HK-2 (cell line): Measurements from ENCODE around the gene IFI30.
"Not testable (repeated sequence)": the region's sequence is repeated elsewhere in the genome, so short reads cannot be mapped to it uniquely, and the experiment has no call there.

Source experiments
- DNase-seq: peaks from one replicate; pipeline ENCODE4 v3.0.0-alpha.2; 2018; ENCODE audit not compliant: unreplicated experiment

The IFI30 gene

DNA sequence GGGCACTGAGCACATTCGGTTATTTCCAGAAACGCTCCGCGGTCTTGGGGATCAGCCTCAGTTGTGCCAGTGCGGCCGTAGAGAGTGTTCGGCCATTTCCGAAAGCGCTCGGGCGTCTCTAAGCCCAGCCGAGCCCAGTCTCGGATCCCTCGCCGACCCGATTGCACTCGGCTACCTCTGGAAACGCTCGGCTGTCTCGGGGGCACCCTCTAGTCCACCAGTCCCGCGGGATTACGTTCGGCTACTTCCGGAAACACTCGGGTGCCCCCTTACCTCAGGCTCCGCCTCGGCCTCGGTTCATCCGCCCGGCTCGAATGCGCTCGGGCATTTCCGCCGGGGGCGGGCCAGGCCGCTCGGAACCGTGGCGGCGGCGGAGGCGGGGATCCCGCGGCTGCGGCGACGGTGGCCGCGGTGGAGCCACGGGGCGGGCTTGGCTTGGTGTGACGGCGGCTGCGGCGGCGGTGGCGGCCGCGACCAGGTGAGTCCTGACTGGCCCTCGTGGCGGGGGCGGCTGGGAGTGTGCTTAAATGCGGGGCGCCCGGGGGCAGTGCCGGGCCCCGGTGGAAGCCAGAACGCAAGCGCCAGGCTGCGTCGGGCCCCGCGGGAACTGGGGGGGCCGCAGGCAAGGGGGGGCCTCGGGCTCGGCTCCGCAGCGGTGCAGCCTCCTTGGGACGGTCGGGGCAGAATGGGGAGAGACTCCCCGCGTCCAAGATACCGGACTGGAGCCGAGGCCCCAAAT, 20.6 kb upstream of the IFI30 start, which contains the start of gene PIK3R2:
TSS of gene PIK3R2 (plus strand) at position 347 of the 739 bp plus-strand sequence. CDS start 2,717 bp downstream, outside the sequence.
- DNase-seq = peak; percentile 99

DNA sequence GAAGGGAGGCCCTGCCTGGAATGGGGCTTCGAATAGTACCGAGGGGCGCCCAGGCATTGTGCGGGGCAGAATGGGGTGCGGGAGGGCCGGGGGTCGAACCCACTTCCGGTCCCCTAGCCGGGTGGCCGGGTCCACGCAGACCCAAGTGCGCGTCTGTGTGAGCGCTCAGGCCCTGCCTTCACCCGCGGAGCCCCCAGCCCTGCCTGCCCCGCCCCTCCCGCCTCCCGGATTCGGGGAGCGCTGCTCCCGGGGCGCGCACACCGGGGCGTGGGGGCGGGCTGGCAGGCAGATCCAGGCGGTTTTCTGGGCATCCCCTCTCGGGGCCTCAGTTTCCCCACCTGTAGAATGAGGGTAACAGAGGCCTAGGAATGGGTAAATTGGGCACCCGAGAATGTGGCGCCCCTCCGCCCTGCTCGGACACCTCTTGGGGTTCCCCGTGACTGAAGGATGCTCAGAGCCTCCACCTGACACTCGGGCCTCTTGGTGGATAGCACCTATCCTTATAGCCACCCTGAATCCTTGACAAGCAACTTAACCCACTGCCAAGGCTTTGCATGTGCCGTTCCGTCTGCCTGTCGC, 20.0 kb upstream of the IFI30 start:
- no peak for DNase-seq

DNA sequence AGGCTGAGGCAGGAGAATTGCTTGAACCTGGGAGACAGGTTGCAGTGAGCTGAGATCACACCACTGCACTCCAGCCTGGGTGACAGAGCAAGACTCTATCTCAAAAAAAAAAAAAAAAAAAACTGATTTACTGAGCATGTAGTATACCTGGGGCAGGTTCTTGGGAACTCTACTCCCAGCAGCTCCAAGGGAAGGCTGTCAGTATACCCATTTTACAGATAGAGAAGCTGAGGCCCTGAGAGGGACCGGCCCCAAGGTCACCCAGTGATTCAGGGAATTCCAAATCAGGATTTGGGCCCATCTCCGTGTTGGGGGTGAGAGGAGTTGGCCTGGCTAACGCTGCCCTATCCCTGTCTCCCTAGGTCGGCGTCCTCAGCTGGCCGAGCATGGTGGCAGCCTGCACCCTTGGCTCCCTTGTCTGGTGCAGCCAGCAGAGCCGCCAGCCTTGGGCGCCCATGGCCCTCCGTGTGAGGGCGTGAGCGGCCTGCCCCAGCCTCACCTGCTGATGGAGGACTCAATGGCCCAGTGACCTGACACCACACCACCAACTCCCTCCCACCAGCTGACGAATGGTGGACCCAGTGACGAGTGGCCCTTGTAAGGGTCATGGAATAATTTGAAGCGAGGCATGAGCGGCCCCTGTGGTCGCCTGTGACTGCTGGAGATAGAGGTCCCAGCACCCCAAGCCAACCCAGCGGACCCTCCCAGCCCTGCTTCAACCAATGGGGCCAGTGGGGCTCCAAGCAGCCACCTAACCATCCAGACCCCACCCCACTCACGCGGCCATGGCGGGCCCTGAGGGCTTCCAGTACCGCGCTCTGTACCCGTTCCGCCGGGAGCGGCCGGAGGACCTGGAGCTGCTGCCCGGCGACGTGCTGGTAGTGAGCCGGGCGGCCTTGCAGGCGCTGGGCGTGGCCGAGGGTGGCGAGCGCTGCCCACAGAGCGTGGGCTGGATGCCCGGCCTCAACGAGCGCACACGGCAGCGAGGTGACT, 18.2 kb upstream of the IFI30 start:
- DNase-seq = no peak

DNA sequence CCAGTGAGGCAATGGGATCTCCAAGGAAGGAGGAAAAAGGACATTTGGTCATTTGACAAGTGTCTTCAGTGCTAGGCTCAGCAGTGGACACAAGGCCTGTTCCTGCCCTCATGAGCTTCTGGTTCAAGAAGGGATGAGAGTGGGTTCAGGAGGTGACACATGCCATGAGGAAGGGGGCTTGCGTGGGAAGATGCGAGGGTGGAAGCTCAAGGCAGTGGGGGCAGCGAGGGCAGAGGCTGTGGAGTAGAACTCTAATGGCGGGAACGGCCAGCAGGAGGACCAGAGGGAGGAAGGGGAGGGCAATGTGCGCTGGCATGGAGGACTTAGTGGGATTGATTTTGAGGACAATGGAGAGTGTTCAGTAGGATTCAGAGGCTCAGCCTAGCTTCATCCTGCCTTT, 17.3 kb upstream of the IFI30 start:
- no peak for DNase-seq

DNA sequence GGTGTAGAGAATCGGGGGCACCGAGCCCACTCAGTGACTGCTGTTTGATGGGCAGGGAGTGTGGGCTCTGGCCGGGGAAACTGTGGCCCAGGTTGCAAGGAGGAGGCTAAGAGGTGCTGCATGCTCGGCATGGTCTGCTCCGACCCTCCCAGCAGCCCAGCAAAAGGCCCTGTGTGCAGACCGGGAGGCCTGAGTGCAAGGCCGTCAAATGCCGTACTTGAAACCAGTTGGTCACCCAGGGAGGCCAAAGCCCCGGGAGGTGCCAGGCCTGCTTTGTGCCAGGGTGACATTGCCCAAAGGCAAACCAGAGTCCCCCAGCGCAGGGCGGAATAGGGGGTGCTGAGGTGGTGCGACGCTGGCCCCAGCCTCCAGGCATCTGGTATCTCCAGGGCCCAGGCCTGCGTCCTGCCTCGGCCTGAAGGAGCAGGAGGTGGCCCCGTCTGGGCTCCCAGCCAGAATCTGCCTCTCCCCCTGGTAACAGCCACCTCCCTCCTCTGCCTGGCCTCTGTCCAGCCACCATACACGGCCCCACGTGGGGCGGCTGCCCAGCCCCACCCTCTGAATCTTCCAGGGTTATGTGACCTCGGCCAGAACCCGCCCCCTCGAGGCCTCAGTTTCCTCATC, 16.7 kb upstream of the IFI30 start:
- DNase-seq = peak; percentile 82

DNA sequence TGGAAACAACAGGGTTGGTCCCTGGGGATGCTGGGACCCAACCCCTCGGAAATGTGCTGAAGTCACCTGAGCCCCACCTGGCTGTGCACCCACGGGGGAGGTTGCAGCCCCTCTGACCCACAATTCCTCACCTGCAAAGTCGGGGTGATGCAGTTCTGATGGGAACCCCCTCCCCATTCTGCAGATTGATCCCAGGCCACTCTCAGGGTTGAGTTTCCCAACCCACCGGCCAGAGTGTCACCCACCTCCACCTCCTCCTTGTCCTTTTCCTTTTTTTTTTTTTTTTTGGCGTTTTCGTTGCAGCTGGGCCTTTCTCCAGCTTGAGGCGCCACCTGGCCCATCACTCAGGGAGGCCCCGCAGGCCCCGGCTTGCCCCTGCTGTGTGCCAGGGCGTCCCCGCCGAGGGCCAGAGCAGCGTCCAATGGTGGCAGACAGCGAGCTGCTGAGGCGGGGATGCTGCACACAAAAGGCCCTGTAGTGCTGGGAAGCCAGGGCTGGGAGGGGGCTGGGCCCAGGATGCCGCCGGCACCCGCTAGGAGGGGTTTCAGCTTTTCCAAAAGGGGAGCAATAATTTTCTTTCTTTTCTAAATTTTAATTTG, 16.0 kb upstream of the IFI30 start:
- no peak for DNase-seq

DNA sequence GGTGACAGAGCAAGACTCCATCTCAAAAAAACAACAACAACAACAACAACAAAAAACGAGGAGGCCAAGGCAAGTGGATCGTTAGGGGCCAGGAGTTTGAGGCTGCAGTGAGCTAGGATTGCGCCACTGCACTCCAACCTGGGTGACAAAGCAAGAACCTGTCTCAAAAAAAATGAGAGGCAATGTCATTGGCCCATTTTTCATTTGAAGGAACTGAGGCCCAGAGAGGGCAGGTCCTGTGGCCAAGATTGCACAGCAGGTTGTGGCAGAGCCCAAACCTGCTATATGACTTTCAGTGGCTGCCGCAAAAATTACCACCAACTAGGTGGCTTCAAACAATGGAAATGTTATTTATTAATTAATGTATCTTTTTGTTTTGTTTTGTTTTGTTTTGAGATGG, 15.1 kb upstream of the IFI30 start:
- DNase-seq = no peak

DNA sequence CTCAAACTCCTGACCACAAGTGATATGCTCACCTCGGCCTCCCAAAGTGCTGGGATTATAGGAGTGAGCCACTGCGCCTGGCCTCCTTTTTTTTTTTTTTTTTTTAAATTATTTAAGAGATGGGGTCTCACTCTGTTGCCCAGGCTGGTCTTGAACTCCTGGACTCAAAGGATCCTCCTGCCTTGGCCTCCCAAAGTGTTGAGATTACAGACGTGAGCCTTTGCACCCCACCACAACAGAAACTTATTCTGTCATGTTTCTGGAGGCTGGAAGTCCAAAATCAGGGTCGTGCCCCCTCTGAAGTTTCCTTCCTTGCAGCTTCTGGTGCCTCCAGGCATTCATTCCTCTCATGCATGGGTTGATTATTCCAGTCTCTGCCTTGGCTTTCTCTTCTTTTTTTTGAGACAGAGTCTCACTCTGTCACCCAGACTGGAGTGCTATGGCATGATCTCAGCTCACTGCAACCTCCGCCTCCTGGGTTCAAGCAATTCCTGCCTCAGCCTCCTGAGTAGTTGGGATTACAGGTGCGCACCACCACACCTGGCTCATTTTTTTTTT, 14.5 kb upstream of the IFI30 start:
- not testable (repeated sequence) for DNase-seq

DNA sequence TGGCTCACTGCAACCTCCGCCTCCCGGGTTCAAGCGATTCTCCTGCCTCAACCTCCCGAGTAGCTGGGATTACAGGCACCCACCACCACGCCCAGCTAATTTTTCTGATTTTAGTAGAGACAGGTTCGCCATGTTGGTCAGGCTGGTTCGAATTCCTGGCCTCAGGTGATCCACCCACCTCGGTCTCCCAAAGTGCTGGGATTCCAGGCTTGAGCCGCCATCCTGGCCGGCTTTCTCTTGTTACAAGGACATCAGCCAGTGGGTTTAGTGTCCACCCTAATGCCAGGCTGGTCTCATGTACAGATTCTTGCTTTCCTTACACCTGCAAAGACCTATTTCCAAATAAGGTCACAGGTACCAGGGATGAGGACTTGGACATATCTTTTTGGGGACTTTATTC, 13.8 kb upstream of the IFI30 start:
- DNase-seq = no peak

DNA sequence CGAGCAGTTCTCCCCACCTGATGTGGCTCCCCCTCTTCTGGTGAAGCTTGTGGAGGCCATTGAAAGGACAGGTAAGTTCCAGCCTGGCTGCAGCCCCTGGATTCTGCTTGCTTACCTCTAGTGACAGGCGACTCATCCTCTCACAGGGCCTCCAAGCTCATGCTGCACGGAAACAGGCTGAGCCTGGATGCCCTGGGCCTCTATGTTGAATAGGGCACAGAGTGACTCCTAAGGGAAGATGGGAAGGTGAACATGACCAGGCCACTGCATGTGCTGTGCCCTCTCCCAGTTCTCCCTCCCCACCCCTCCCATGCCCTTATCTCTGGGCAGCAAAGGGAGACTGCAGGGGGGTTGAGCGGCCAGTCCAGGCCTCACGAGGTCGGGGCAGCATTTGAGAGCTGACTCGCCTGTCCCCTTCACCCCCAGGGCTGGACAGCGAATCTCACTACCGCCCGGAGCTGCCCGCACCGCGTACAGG, 13.1 kb upstream of the IFI30 start:
- no peak for DNase-seq

DNA sequence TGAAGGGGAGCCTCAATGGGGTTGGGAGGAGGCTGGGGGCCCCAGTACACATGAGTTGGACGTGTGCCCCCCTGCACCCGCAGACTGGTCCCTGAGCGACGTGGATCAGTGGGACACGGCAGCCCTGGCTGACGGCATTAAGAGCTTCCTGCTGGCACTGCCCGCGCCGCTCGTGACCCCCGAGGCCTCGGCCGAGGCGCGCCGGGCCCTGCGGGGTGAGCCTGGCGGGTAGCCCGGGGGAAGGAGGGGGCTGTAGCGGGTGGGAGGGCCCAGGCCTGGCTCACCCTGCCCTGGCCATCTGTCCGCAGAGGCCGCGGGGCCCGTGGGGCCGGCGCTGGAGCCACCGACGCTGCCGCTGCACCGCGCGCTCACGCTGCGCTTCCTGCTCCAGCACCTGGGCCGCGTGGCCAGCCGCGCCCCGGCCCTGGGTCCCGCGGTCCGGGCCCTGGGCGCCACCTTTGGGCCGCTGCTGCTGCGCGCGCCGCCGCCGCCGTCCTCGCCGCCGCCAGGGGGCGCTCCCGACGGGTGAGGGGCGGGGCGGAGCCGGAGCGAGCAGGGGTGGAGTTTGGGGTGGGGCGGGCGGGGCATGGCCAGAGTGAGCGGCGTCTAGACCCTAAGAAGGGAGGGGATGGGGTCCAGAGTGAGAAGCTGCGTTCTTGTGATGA, 12.5 kb upstream of the IFI30 start:
- DNase-seq = peak; percentile 82

DNA sequence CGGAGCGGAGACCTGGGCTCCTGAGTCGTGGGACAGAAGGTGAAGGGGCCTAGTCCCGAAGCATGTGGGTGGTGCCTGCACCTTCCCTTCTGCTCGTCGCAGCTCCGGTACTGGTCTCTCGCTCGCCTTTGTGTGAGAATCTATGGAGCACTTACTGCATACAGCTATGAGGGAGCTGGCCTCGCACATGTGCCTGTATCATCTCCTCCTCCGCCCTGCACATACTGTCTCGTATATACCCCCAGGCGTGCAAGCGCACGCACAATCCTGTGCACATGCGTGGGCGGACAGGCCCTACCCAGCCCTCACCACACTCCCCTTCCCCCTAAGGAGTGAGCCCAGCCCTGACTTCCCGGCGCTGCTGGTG, 12.0 kb upstream of the IFI30 start:
- no peak for DNase-seq

DNA sequence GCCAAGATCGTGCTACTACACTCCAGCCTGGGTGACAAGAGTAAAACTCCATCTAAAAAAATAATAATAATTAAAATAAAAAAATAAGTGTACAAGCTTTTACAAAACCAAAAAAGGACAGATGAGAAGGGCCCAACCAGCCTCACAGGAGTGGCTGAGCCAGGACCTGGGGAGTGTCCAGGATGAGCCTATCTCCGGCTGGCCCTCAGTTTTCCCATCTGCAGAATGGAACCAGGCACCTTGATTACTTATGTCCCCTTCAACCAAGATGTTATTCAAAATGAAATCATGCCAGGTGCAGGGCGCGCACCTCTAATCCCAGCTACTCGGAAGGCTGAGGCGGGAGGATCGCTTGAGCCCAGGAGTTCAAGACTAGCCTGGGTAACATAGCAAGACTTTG, 9.5 kb upstream of the IFI30 start:
- no peak for DNase-seq

DNA sequence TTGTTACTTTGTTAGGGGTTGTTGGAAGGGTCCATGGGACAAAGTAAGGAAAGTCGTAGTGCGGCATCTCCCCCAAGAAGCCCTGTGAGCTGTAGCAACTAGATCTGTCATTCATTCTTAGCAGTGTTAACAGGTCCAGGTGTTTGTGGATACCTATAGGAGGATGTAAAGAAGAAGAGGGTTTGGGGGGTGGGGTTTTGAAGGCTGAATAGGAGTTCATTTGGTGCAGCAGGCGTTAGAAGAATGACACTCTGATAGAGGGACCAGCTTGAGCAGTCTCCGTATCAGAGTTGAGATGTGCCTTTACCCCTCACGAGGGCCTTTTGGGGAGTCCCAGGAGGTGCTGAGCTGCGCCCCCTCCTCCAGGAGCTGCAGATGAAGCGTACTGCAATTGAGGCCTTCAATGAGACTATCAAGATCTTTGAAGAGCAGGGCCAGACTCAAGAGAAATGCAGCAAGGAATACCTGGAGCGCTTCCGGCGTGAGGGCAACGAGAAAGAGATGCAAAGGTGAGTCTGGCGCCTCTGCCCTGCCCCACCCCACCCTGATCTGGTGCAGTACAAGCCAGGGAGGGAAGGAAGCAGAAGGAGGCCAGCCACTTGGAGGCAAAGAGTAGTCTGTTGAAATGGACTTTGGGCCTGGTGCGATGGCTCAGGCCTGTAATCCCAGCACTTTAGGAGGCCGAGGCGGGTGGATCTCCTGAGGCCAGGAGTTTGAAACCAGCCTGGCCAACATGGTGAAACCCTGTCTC, 7.6 kb upstream of the IFI30 start:
- no peak for DNase-seq

DNA sequence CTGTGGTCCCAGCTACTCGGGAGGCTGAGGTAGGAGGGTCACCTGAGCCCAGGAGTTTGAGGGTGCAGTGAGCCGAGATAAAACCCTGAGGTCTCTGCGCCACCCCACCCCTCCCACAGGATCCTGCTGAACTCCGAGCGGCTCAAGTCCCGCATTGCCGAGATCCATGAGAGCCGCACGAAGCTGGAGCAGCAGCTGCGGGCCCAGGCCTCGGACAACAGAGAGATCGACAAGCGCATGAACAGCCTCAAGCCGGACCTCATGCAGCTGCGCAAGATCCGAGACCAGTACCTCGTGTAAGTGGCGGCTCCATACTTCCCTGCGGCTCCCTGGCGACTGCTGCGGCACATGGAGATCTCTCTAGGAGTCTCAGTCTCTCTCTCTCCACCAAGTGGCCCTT, 6.6 kb upstream of the IFI30 start:
- DNase-seq = no peak

DNA sequence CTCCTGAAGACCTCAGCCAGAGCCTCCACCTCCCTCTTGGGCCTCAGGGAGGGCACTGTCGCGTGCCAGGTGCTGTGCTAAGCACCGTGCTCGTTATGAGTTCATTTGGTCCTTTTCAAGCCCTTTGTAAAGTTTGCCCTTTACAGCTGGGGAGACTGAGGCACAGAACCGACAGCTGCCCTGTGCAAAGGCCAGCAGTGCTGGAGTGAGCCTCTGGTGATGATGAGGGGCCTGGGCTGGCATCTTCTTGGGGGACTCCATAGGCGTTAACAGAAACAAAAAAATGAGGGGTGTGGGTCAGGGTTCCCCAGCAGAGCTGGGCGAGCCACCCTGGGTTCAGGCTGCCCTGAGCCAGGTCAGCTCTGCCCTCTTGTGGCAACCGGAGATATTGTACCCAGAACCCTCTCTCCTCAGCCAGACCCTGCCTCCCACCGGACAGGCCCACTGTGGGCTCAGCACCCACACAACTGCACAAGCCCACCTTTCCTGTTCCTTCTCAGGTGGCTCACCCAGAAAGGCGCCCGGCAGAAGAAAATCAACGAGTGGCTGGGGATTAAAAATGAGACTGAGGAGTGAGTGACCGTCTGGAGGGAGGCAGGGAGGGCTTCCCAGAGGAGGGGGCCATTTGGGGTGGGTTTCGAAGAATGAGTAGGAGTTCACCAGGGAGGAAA, 5.5 kb upstream of the IFI30 start:
- DNase-seq = no peak

DNA sequence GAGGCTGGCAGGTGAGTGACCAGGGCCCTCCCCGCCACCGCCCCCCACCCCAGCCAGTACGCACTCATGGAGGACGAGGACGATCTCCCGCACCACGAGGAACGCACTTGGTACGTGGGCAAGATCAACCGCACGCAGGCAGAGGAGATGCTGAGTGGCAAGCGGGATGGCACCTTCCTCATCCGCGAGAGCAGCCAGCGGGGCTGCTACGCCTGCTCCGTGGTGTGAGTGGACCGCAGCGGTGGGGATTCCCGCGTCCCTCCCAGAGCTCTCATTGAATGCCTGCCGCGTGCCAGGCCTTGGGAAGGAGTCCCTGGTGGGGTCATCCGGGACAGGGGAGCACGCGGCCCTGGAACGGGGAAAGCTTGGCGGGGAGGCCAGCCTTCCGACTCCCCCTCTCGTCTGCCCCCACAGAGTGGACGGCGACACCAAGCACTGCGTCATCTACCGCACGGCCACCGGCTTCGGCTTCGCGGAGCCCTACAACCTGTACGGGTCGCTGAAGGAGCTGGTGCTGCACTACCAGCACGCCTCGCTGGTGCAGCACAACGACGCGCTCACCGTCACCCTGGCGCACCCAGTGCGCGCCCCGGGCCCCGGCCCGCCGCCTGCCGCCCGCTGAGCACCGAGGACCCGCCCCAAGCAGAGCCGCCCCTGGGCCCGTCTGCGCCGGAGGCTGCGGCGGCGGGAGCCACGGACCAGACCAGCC, 4.8 kb upstream of the IFI30 start:
- DNase-seq = no peak

DNA sequence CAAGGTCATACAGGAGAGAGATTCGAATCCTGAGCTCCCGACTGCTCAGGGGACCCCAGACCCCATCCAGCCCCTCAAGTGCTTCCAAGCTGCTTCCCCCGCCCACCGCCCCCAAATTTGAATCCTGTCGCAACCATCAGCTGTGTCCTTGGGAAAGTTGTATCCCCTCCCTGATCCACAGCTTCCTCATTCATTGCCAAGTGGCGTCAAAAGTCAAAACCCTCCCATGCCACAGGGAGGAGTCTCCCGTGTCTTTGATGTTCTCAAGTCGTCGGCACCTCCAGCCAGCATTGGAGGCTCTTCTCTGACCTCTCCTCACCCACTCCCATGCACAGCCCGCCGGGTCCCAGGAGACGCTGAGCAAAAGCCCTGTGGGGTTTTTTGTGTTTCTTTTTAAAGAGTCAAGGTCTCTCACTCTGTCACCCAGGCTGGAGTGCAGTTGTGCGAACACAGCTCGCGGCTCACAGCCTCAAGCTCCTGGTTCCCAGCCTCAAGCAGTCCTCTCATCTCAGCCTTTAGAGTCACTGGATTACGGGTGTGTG, 2.8 kb upstream of the IFI30 start:
- no peak for DNase-seq
